HL-60 (cell line): Measurements from ENCODE around the gene NUBP2.

Source experiments
- GABPA ChIP-seq: IDR thresholded peaks from 2 replicates; pipeline ENCODE4 v1.6.1; 2012; ENCODE audit warnings: low read depth
- POLR2AphosphoS5 ChIP-seq: IDR thresholded peaks from 2 replicates; pipeline ENCODE4 v1.6.1; 2012; ENCODE audit warnings: low read depth
- SPI1 ChIP-seq: IDR thresholded peaks from 2 replicates; pipeline ENCODE4 v1.6.1; 2012; ENCODE audit warnings: low read depth, mild to moderate bottlenecking, borderline replicate concordance
- TF ChIP-seq, protein P1 (sequence below): IDR thresholded peaks from one replicate; pipeline ENCODE4 v1.5.1; 2011; ENCODE audit warnings: low read length, control low read depth, inconsistent platforms; ENCODE audit not compliant: insufficient read depth
- TF ChIP-seq, protein P2 (sequence below): IDR thresholded peaks from 2 replicates; pipeline ENCODE4 v1.6.1; 2012; ENCODE audit warnings: low read depth; ENCODE audit not compliant: insufficient replicate concordance

DNA sequence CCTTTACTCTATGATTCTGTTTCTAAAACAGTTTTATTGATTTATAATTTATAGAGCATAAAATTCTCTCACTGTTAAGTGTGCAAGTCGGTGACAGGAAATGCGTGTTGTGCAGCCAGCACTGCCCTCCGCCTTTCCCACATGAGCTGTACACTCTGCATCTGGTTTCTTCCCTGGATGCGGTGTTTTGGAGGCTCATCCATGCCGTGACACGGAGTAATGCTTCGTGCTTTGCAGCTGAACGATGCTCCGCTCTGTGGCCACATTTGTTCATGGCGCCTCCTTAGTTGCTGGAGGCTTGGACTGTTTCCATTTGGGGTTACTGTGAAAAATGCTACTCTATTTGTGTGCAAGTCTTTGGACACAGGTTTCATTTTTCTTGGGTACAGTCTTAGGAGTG, 17.9 kb downstream of the NUBP2 start:
- TF ChIP-seq, protein P1, sequence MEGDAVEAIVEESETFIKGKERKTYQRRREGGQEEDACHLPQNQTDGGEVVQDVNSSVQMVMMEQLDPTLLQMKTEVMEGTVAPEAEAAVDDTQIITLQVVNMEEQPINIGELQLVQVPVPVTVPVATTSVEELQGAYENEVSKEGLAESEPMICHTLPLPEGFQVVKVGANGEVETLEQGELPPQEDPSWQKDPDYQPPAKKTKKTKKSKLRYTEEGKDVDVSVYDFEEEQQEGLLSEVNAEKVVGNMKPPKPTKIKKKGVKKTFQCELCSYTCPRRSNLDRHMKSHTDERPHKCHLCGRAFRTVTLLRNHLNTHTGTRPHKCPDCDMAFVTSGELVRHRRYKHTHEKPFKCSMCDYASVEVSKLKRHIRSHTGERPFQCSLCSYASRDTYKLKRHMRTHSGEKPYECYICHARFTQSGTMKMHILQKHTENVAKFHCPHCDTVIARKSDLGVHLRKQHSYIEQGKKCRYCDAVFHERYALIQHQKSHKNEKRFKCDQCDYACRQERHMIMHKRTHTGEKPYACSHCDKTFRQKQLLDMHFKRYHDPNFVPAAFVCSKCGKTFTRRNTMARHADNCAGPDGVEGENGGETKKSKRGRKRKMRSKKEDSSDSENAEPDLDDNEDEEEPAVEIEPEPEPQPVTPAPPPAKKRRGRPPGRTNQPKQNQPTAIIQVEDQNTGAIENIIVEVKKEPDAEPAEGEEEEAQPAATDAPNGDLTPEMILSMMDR, result no peak
- TF ChIP-seq POLR2AphosphoS5 (no peak), SPI1 (no peak), GABPA (no peak)
- TF ChIP-seq, protein P2, sequence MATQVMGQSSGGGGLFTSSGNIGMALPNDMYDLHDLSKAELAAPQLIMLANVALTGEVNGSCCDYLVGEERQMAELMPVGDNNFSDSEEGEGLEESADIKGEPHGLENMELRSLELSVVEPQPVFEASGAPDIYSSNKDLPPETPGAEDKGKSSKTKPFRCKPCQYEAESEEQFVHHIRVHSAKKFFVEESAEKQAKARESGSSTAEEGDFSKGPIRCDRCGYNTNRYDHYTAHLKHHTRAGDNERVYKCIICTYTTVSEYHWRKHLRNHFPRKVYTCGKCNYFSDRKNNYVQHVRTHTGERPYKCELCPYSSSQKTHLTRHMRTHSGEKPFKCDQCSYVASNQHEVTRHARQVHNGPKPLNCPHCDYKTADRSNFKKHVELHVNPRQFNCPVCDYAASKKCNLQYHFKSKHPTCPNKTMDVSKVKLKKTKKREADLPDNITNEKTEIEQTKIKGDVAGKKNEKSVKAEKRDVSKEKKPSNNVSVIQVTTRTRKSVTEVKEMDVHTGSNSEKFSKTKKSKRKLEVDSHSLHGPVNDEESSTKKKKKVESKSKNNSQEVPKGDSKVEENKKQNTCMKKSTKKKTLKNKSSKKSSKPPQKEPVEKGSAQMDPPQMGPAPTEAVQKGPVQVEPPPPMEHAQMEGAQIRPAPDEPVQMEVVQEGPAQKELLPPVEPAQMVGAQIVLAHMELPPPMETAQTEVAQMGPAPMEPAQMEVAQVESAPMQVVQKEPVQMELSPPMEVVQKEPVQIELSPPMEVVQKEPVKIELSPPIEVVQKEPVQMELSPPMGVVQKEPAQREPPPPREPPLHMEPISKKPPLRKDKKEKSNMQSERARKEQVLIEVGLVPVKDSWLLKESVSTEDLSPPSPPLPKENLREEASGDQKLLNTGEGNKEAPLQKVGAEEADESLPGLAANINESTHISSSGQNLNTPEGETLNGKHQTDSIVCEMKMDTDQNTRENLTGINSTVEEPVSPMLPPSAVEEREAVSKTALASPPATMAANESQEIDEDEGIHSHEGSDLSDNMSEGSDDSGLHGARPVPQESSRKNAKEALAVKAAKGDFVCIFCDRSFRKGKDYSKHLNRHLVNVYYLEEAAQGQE, result no peak
